ENCODE measurements around the gene ENOX1. TPM values are rescaled to one million over a fixed set of nuclear protein-coding genes. Genes with fewer than 3 reads are reported as not detected.

Gene ENOX1
- polyA plus RNA-seq, 3 donors = 0.04 TPM; not detected in 2

GRCh38 chr13:43223216-43223615 lies 563.6 kb downstream of the ENOX1 start:
- no peak overlapping the region for H3K9ac ChIP-seq (ENCODE audit: insufficient read depth, low read length, poor library complexity, severe bottlenecking)
- Mint-ChIP-seq H3K9me3 (peaks cover 0 to 2% (median 0%) of the 10 kb centered on the region in 7 donors), H3K4me1 (no peaks in the 10 kb centered on the region), H3K4me3 (no peak overlapping the region), H3K27me3 (ENCODE audit: low read depth in 3 of 3) (peaks cover 3% of the 10 kb centered on the region in 3 donors), H3K27ac (no peak overlapping the region), H3K36me3 (no peaks in the 10 kb centered on the region)
- intact Hi-C loops (cut with micrococcal nuclease) = no loop called here
- no peaks in the 10 kb centered on the region for H3K36me3 ChIP-seq (replicated peaks in 1 of 2; ENCODE audit: control insufficient read depth in 1 of 2, insufficient read depth in 2 of 2, low read length in 2 of 2)
- no peak overlapping the region for H3K4me3 ChIP-seq (replicated peaks in 1 of 3; ENCODE audit: low read depth in 2 of 3, low read length in 3 of 3)
- no peak overlapping the region for H3K4me2 ChIP-seq (replicated peaks; ENCODE audit: extremely low read depth, low read length, poor library complexity, severe bottlenecking)
- no peak for TF ChIP-seq CTCF (IDR thresholded peaks at IDR 0.05)
- DNase-seq = no peak
- WGBS (ENCODE audit: insufficient coverage) = 100% methylated on average over 1 of the region's 5 CpGs
- no peaks in the 10 kb centered on the region for H3K9me3 ChIP-seq (replicated peaks in 1 of 2; ENCODE audit: control insufficient read depth in 1 of 2, insufficient read depth in 1 of 2, low read length in 2 of 2)
- H2AFZ ChIP-seq (ENCODE audit: insufficient read depth, low read depth, low read length, poor library complexity, severe bottlenecking) = no peak overlapping the region
- no peaks in the 10 kb centered on the region for H4K20me1 ChIP-seq (ENCODE audit: insufficient read depth, low read length)
- no peaks in the 10 kb centered on the region for H3K27me3 ChIP-seq (ENCODE audit: control insufficient read depth in 2 of 2, insufficient read depth in 2 of 2, low read length in 2 of 2)
- no peaks in the 10 kb centered on the region for H3K79me2 ChIP-seq (ENCODE audit: insufficient read depth, low read length)
- H3K4me1 ChIP-seq (ENCODE audit: control insufficient read depth in 1 of 2, insufficient read depth in 2 of 2, low read length in 2 of 2) = no peaks in the 10 kb centered on the region
- H3K27ac ChIP-seq (ENCODE audit: low read depth in 1 of 2, low read length in 2 of 2) = no peak overlapping the region

- no peaks in the 10 kb centered on the region for H3K9me3 ChIP-seq (replicated peaks in 1 of 2; ENCODE audit: control insufficient read depth in 1 of 2, insufficient read depth in 1 of 2, low read length in 2 of 2)
- H4K20me1 ChIP-seq (ENCODE audit: insufficient read depth, low read length) = no peaks in the 10 kb centered on the region
- H3K4me3 Mint-ChIP-seq = no peak overlapping the region
- H3K27ac Mint-ChIP-seq = no peak overlapping the region
- no peak overlapping the region for H3K9ac ChIP-seq (ENCODE audit: insufficient read depth, low read length, poor library complexity, severe bottlenecking)
- H3K27me3 Mint-ChIP-seq (ENCODE audit: low read depth in 3 of 3) = peaks cover 3% of the 10 kb centered on the region in 3 donors
- H3K4me3 ChIP-seq (replicated peaks in 1 of 3; ENCODE audit: low read depth in 2 of 3, low read length in 3 of 3) = no peak overlapping the region
- H3K36me3 ChIP-seq (replicated peaks in 1 of 2; ENCODE audit: control insufficient read depth in 1 of 2, insufficient read depth in 2 of 2, low read length in 2 of 2) = no peaks in the 10 kb centered on the region
- no peak for DNase-seq
- intact Hi-C loops (cut with micrococcal nuclease) = no loop called here
- WGBS (ENCODE audit: insufficient coverage) = 92% methylated on average over 2 of the region's 6 CpGs
- no peak overlapping the region for H3K4me2 ChIP-seq (replicated peaks; ENCODE audit: extremely low read depth, low read length, poor library complexity, severe bottlenecking)
- H3K27me3 ChIP-seq (ENCODE audit: control insufficient read depth in 2 of 2, insufficient read depth in 2 of 2, low read length in 2 of 2) = no peaks in the 10 kb centered on the region
- H3K79me2 ChIP-seq (ENCODE audit: insufficient read depth, low read length) = no peaks in the 10 kb centered on the region
- H3K9me3 Mint-ChIP-seq = peaks cover 0 to 2% (median 0%) of the 10 kb centered on the region in 7 donors
- H3K36me3 Mint-ChIP-seq = no peaks in the 10 kb centered on the region
- H3K4me1 Mint-ChIP-seq = no peaks in the 10 kb centered on the region
- no peak overlapping the region for H3K27ac ChIP-seq (ENCODE audit: low read depth in 1 of 2, low read length in 2 of 2)
- no peak overlapping the region for H2AFZ ChIP-seq (ENCODE audit: insufficient read depth, low read depth, low read length, poor library complexity, severe bottlenecking)
- no peak for TF ChIP-seq CTCF (IDR thresholded peaks at IDR 0.05)
- no peaks in the 10 kb centered on the region for H3K4me1 ChIP-seq (ENCODE audit: control insufficient read depth in 1 of 2, insufficient read depth in 2 of 2, low read length in 2 of 2)
These were observed 564.7 kb downstream of the ENOX1 start for GRCh38 chr13:43222086-43222485.
